Nephron (organoid): ENCODE measurements around the gene CCDC34.

Source experiments
- H3K27ac Mint-ChIP-seq, 3 experiments: 2 replicates each; pipeline ENCODE4 v1.8.0; 2020; ENCODE audit warnings: mixed read lengths in 3 of 3, mild to moderate bottlenecking in 2 of 3, moderate library complexity in 1 of 3
- H3K27me3 Mint-ChIP-seq: 2 replicates; pipeline ENCODE4 v1.8.0; 2021; ENCODE audit warnings: low read depth, mild to moderate bottlenecking, moderate library complexity, mixed read lengths
- H3K36me3 Mint-ChIP-seq: 2 replicates; pipeline ENCODE4 v1.8.0; 2020; ENCODE audit warnings: low read depth, mixed read lengths
- H3K4me1 Mint-ChIP-seq: 2 replicates; pipeline ENCODE4 v1.8.0; 2020; ENCODE audit warnings: mixed read lengths
- H3K4me3 Mint-ChIP-seq, 3 experiments: 2 replicates each; pipeline ENCODE4 v1.8.0; 2020; ENCODE audit warnings: mild to moderate bottlenecking in 3 of 3, mixed read lengths in 3 of 3, moderate library complexity in 2 of 3
- H3K9me3 Mint-ChIP-seq: 2 replicates; pipeline ENCODE4 v1.8.0; 2020; ENCODE audit warnings: mixed read lengths
- TF ChIP-seq, protein P1 (sequence below), 3 experiments: fragments of 200-600 bp; sonication (generic); IDR thresholded peaks; one replicate each; pipeline ENCODE4 v1.5.0; 2021; ENCODE audit warnings: antibody characterized with exemption in 3 of 3; ENCODE audit not compliant: unreplicated experiment in 3 of 3

Gene CCDC34

DNA sequence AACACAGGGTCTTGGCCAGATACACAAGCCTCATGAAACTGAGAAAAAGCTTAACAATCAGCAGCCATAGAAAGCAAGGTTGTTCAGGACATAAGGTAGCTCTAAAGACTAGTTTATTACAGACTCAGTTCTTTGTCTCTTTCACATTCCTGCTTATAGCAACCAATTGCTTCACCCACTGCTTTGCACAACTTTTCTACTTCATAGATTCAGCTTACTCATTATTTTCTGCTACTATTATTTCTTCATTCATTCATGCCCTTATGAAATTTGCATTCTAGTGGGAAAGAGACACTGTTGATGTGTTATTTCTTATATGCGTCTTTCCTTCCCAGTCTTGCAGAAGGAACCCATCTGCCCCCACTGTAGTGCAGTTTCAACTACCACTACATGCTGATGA lies 4.7 kb downstream of the CCDC34 start:
- Mint-ChIP-seq H3K27me3 (no peaks in the 10 kb centered on the region), H3K36me3 (peaks cover 4% of the 10 kb centered on the region), H3K4me3 (peak overlapping the region in 1 of 3 experiments; percentile 1), H3K4me1 (peaks cover 49% of the 10 kb centered on the region), H3K27ac (peak overlapping the region in 1 of 3 experiments; percentile 3), H3K9me3 (no peaks in the 10 kb centered on the region)
- TF ChIP-seq, protein P1, sequence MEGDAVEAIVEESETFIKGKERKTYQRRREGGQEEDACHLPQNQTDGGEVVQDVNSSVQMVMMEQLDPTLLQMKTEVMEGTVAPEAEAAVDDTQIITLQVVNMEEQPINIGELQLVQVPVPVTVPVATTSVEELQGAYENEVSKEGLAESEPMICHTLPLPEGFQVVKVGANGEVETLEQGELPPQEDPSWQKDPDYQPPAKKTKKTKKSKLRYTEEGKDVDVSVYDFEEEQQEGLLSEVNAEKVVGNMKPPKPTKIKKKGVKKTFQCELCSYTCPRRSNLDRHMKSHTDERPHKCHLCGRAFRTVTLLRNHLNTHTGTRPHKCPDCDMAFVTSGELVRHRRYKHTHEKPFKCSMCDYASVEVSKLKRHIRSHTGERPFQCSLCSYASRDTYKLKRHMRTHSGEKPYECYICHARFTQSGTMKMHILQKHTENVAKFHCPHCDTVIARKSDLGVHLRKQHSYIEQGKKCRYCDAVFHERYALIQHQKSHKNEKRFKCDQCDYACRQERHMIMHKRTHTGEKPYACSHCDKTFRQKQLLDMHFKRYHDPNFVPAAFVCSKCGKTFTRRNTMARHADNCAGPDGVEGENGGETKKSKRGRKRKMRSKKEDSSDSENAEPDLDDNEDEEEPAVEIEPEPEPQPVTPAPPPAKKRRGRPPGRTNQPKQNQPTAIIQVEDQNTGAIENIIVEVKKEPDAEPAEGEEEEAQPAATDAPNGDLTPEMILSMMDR (IDR thresholded peaks at IDR 0.05; ENCODE audit: unreplicated experiment in 3 of 3), result no peak

- TF ChIP-seq, protein P1 (IDR thresholded peaks at IDR 0.05; ENCODE audit: unreplicated experiment in 3 of 3), result no peak
- peaks cover 4% of the 10 kb centered on the region for H3K36me3 Mint-ChIP-seq
- H3K9me3 Mint-ChIP-seq, result no peaks in the 10 kb centered on the region
- H3K4me1 Mint-ChIP-seq, result peaks cover 41% of the 10 kb centered on the region
- no peaks in the 10 kb centered on the region for H3K27me3 Mint-ChIP-seq
- no peak overlapping the region for H3K4me3 Mint-ChIP-seq
- peak overlapping the region in 1 of 3 experiments; percentile 9 for H3K27ac Mint-ChIP-seq
These were observed 5.8 kb downstream of the CCDC34 start for GRCh38 chr11:27357250-27357649.

GRCh38 chr11:27356624-27357222 lies 6.3 kb downstream of the CCDC34 start:
- H3K9me3 Mint-ChIP-seq, result no peaks in the 10 kb centered on the region
- no peaks in the 10 kb centered on the region for H3K27me3 Mint-ChIP-seq
- TF ChIP-seq, protein P1 (IDR thresholded peaks at IDR 0.05; ENCODE audit: unreplicated experiment in 3 of 3), result no peak
- no peak overlapping the region for H3K4me3 Mint-ChIP-seq
- peaks cover 36% of the 10 kb centered on the region for H3K4me1 Mint-ChIP-seq
- H3K36me3 Mint-ChIP-seq, result peaks cover 9% of the 10 kb centered on the region
- H3K27ac Mint-ChIP-seq, result no peak overlapping the region

DNA sequence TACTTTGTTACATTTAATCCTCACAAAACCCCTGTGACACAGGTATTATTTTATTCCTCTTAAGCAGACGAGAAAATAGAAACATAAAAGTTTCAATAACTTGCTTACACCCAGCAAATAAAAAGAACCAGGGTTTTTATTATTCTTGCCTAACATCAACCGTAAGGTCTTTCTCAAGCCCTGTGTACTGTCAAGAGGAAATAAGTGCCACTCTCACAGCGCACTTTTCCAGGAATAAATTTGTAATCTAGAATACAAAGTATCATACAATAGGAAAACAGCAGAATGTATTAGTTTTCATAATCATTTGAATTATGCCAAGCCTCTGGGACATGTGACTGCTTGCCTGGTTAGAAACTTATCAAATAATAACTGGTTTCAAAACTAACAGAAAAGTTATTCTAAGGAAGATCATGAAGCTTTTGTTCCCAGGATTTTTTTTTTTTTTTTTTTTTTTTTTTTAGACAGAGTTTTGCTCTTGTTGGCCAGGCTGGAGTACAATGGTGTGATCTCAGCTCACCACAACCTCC lies 7.4 kb downstream of the CCDC34 start:
- TF ChIP-seq, protein P1 (IDR thresholded peaks at IDR 0.05; ENCODE audit: unreplicated experiment in 3 of 3), result no peak
- Mint-ChIP-seq H3K4me3 (no peak overlapping the region), H3K9me3 (no peaks in the 10 kb centered on the region), H3K27me3 (no peaks in the 10 kb centered on the region), H3K27ac (no peak overlapping the region), H3K4me1 (peaks cover 34% of the 10 kb centered on the region), H3K36me3 (peaks cover 17% of the 10 kb centered on the region)

DNA sequence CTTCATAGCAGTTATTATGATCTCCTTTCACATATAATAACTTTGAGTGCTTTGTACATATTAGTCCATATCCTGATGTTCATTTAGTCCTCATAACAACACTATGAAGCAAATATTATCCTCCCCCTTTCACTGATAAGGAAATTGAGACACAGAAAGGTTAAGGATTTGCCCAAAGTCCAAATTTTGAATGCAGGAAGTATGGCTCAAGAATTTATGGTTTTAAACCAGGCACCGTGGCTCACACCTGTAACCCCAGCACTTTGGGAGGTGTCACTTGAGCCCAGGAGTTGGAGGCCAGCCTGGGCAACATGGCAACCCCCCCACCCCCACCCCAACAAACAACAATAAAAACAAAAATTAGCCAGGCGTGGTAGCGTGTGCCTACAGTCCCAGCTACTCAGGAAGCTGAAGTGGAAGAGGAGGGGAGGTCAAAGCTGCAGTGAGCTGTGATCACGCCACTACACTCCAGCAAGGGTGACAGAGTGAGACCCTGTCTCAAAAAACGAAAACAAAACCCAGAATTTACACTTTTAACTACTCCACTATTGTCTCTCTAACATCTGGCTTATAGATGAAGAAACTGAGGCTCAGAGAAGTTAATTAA lies 8.6 kb downstream of the CCDC34 start:
- Mint-ChIP-seq H3K27ac (peak overlapping the region in 2 of 3 experiments; percentile 31 to 57), H3K4me3 (no peak overlapping the region), H3K27me3 (no peaks in the 10 kb centered on the region), H3K4me1 (peaks cover 33% of the 10 kb centered on the region), H3K36me3 (peaks cover 27% of the 10 kb centered on the region), H3K9me3 (no peaks in the 10 kb centered on the region)
- TF ChIP-seq, protein P1 (IDR thresholded peaks at IDR 0.05; ENCODE audit: unreplicated experiment in 3 of 3), result no peak
